Stimulated activated CD4-positive, alpha-beta T cell treated with anti-CD3 and anti-CD28 coated beads, TNF-alpha, amount 100 ng/mL, for 48 hours (primary cell): ENCODE data around the gene SLC25A18.
"Not testable (repeated sequence)": the region's sequence is repeated elsewhere in the genome, so short reads cannot be mapped to it uniquely, and the experiment has no call there.

Experiments used
- DNase-seq, 3 donors: peaks; one replicate each; pipeline ENCODE4 v3.0.0-alpha.2; 2020; ENCODE audit warnings: low read depth in 3 of 3

The SLC25A18 gene

GRCh38 chr22:17607891-17608521 is 44.7 kb downstream of the SLC25A18 start:
- DNase-seq, result no peak

GRCh38 chr22:17612057-17612456 is 48.8 kb downstream of the SLC25A18 start:
- DNase-seq, result no peak

DNA sequence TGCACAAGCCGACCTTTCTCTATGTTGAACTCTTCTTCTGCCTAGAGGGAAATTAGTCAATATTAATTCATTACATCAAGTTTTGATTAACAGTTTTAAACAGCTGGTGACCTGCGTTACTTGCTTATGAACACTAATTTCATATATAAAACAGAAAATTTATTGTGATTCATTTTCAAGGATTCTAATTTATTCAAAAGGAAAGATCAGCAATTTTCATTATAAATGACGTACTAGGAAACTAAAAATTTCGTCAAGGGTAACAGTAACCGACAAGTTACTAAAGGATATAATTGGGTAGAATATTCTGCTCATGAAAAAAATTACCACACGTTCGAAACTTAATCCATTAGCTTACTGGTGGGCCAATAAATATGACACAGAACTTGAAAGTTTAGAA is 50.0 kb downstream of the SLC25A18 start:
- DNase-seq, result no peak

GRCh38 chr22:17627961-17628405 is 64.7 kb downstream of the SLC25A18 start:
- DNase-seq, result no peak

DNA sequence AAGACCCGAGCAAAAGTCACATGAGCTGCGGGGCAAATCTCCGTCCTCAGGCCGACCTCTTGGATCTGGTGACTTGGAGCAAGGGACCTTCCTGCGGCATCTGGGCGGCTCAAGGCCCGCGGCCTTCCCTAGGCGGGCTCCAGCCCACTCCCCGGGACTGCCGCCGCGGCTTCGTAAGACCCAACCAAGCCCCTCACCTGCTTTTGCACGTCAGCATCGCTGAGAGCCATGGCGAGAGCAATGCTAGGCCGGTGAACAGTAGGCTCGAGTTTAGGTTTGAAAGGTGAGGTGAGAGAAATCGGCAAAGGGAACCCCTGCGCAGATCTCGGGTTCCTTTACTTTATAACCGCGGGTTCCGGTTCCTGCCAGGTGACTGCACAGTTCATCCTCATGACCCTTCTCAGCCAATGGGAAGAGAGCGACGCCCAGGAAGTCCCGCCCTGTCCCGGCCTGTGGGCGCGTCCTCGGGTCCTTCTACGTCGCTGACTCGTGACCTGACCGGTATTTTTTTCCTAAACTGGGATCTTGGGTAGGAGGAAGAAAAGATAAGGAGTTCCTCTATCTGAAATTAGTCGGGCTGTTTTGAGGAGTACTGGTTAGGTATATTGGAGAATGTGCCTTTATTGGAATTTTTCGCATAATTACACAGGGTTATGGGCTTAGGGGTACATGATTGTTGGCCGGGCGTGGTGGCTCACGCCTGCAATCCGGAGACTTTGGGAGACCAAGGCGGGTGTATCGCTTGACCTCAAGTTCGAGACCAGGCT is 65.3 kb downstream of the SLC25A18 start, which contains the start of gene ATP6V1E1:
ATP6V1E1 (minus strand) TSS at position 344 of the 767 bp plus-strand sequence; CDS start at position 230, 114 bp downstream.
- DNase-seq, result peak; percentile 85 to 89 (median 86)

DNA sequence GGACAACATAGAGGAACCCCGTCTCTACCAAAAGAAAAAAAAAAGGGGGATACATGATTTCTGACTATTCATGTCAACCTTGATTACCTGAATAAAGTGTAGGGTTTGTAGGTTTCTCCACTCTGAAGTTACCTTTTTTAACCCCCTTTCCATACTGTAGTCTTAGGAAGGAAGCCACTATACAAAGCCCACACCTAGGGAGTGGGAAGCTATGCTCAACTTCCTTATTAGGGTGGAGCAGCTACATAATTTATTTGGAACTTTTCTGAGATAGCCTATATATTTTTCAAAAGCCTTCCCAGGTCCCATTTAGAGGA is 65.8 kb downstream of the SLC25A18 start:
- no peak for DNase-seq

- DNase-seq, result no peak
Measured at GRCh38 chr22:17629641-17630040, 66.3 kb downstream of the SLC25A18 start.

DNA sequence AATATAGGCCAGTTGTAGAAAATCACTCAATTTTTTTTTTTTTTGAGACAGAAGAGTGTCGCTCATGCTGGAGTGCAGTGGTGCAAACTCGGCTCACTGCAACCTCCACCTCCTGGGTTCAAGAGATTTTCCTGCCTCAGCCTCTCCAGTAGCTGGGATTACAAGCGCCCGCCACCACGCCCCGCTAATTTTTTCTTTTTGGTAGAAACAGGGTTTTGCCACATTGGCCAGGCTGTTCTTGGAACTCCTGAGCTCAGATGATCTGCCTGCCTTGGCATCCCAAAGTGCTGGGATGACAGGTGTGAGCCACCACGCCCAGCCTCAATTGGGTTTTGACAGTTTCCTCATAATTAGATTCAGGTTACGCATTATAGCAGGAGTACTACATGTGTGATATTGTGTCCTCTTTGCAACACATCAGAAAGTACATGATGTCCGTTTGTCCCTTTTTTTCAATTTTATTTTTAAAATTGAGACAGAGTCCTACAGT is 67.8 kb downstream of the SLC25A18 start:
- DNase-seq, result no peak

GRCh38 chr22:17633217-17633997 is 70.1 kb downstream of the SLC25A18 start:
- no peak for DNase-seq

DNA sequence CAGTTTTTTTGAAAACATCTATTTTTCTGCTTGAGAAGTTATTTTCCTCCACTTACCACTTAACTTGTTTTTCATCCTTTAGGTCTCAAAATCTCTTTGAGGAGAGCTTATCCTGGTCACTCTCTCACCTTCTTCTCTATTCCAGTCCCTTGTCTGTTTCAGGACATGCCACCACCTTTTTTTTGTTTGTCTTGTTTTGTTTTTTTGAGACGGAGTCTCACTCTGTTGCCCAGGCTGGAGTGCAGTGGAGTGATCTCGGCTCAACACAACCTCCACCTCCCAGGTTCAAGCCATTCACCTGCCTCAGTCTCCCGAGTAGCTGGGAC is 70.7 kb downstream of the SLC25A18 start:
- no peak for DNase-seq

DNA sequence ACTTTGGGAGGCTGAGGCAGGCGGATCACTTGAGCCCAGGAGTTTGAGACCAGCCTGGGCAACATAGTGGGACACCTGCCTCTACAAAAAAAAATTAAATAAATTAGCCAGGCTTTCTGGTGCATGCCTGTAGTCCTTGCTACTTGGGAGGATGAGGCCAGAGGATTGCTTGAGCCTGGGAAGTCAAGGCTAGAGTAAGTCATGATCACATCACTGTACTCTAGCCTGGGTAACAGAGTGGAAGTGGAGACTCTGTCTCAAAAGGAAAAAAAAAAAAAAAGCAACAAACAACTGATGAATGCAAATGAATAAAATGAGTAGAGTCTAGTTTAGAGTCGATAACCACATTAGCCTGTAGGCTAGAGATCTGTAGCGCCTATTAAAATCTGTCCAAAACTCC is 71.4 kb downstream of the SLC25A18 start:
- no peak for DNase-seq

DNA sequence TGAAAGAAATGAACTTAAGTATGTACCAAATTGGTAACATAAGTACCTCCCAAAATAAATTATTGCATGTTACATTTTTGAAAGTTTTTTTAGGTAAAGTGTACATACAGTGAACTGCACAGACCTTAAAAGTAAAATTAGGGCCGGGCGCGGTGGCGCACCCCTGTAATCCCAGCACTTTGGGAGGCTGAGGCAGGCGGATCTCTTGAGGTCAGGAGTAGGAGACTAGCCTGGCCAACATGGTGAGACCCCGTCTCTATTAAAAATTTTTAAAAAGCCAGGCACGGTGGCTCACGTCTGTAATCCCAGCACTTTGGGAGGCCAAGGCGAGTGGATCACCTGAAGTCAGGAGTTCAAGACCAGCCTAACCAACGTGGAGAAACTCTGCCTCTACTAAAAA is 73.6 kb downstream of the SLC25A18 start:
- DNase-seq, result not testable (repeated sequence)

- DNase-seq, result no peak
Measured at GRCh38 chr22:17637490-17638181, 74.3 kb downstream of the SLC25A18 start.

DNA sequence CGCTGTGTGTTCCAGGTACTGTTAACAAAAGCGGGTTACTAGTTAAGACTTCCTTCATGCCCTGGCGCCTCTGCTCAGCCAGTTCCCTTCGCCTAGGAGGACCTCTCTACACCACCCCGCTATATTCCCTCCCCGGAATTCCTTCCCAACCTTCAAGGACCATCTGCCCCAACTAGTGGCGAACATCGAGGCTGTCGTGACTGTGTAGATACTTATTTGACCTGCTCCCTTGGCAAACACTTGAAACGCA is 74.8 kb downstream of the SLC25A18 start:
- DNase-seq, result peak in 1 of 3 donors; percentile 4

GRCh38 chr22:17638432-17639246 is 75.3 kb downstream of the SLC25A18 start, which contains the start of gene BCL2L13:
TSS of gene BCL2L13 (plus strand) at chr22:17638757. CDS start at chr22:17655712, 16,955 bp downstream.
- peak; percentile 79 to 88 (median 79) for DNase-seq

GRCh38 chr22:17639247-17639741 is 76.0 kb downstream of the SLC25A18 start:
- DNase-seq, result no peak
